Mesendoderm (in vitro differentiated cells): ENCODE results near the gene ELOVL1.

ENCODE experiments used
- DNase-seq: peaks from one replicate; pipeline ENCODE4 v3.0.0; 2013
- H2AK5ac ChIP-seq: 2 replicates; pipeline ENCODE4 v1.6.1; 2013; ENCODE audit warnings: low read length, inconsistent platforms
- H2BK120ac ChIP-seq: 2 replicates; pipeline ENCODE4 v1.6.1; 2013; ENCODE audit warnings: low read depth, mild to moderate bottlenecking, low read length, moderate library complexity, mixed read lengths
- H2BK15ac ChIP-seq: replicated peaks from 2 replicates; pipeline ENCODE4 v1.6.1; 2013; ENCODE audit warnings: low read depth, mild to moderate bottlenecking, moderate library complexity
- H2BK5ac ChIP-seq: 2 replicates; pipeline ENCODE4 v1.6.1; 2013; ENCODE audit warnings: low read length, inconsistent platforms
- H3K18ac ChIP-seq: 2 replicates; pipeline ENCODE4 v1.6.1; 2013; ENCODE audit warnings: mild to moderate bottlenecking, low read length, mixed read lengths
- H3K23ac ChIP-seq: one replicate; pipeline ENCODE4 v1.6.1; 2013; ENCODE audit warnings: low read length
- H3K27ac ChIP-seq: 2 replicates; pipeline ENCODE4 v1.5.1; 2013; ENCODE audit warnings: low read depth, mild to moderate bottlenecking, inconsistent platforms, low read length, moderate library complexity
- H3K27me3 ChIP-seq: 2 replicates; pipeline ENCODE4 v1.6.1; 2013; ENCODE audit warnings: low read length, control low read depth, mild to moderate bottlenecking, inconsistent platforms; ENCODE audit not compliant: insufficient read depth, poor library complexity
- H3K36me3 ChIP-seq: 2 replicates; pipeline ENCODE4 v1.6.1; 2013; ENCODE audit warnings: low read length, inconsistent platforms; ENCODE audit not compliant: control insufficient read depth, insufficient read depth
- H3K4ac ChIP-seq: one replicate; pipeline ENCODE4 v1.6.1; 2013; ENCODE audit warnings: low read depth, mild to moderate bottlenecking, low read length, moderate library complexity
- H3K4me1 ChIP-seq: 2 replicates; pipeline ENCODE4 v1.6.1; 2013; ENCODE audit warnings: low read depth, low read length, inconsistent platforms; ENCODE audit not compliant: control insufficient read depth
- H3K4me2 ChIP-seq: 2 replicates; pipeline ENCODE4 v1.6.1; 2013; ENCODE audit warnings: low read length
- H3K4me3 ChIP-seq: 2 replicates; pipeline ENCODE4 v1.5.1; 2013; ENCODE audit warnings: mild to moderate bottlenecking, low read length
- H3K56ac ChIP-seq: one replicate; pipeline ENCODE4 v1.6.1; 2013; ENCODE audit warnings: low read length
- H3K79me1 ChIP-seq: 2 replicates; pipeline ENCODE4 v1.6.1; 2013; ENCODE audit warnings: low read length, inconsistent platforms
- H3K79me2 ChIP-seq: 2 replicates; pipeline ENCODE4 v1.6.1; 2013; ENCODE audit warnings: mild to moderate bottlenecking, low read length; ENCODE audit not compliant: control insufficient read depth, insufficient read depth
- H3K9ac ChIP-seq: 2 replicates; pipeline ENCODE4 v1.6.1; 2013; ENCODE audit warnings: low read length, inconsistent platforms
- H4K5ac ChIP-seq: one replicate; pipeline ENCODE4 v1.6.1; 2013; ENCODE audit warnings: low read length
- H4K8ac ChIP-seq: one replicate; pipeline ENCODE4 v1.6.1; 2013; ENCODE audit warnings: low read depth, mild to moderate bottlenecking, control low read depth, low read length, moderate library complexity
- WGBS: extraction: QIAGEN DNeasy Blood & Tissue Kit; methylation state at CpG from one replicate; pipeline ENCODE4 v1.1.7; 2013; ENCODE audit warnings: low lambda C conversion rate, missing lambda C conversion rate; ENCODE audit not compliant: insufficient coverage; ENCODE audit errors: extremely low coverage; 5-methylcytosine and 5-hydroxymethylcytosine counted together

Gene ELOVL1

DNA sequence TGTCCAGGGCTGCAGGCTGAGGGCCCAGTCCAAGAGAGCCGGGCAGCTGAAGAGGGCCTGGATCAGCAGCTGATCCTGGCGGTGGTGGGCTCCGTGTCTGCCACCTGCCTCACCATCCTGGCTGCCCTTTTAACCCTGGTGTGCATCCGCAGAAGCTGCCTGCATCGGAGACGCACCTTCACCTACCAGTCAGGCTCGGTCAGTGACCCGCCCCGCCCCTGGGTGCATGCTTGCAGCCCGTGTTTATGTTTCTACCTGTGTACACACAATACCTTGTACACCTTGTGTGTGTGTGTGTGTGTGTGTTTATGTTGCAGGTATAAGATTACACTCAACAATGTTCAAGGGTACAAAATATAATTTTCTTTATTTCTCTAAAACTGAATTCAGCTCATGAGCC lies 54.0 kb downstream of the ELOVL1 start:
- DNase-seq: no peak
- no peaks in the 10 kb centered on the region for H3K36me3 ChIP-seq
- H2BK15ac ChIP-seq: no peak overlapping the region
- H4K8ac ChIP-seq: no peak overlapping the region
- H2AK5ac ChIP-seq: no peak overlapping the region
- no peaks in the 10 kb centered on the region for H3K79me2 ChIP-seq
- no peak overlapping the region for H4K5ac ChIP-seq
- H3K27me3 ChIP-seq: no peaks in the 10 kb centered on the region
- no peak overlapping the region for H3K27ac ChIP-seq
- H3K56ac ChIP-seq: no peak overlapping the region
- H3K23ac ChIP-seq: no peak overlapping the region
- no peaks in the 10 kb centered on the region for H3K79me1 ChIP-seq
- WGBS: no CpG with 5 or more reads among the region's 10 CpGs
- H3K4me1 ChIP-seq: no peaks in the 10 kb centered on the region
- H3K4me3 ChIP-seq: no peak overlapping the region
- H3K4ac ChIP-seq: no peak overlapping the region
- no peak overlapping the region for H3K4me2 ChIP-seq
- H2BK120ac ChIP-seq: no peak overlapping the region
- H2BK5ac ChIP-seq: no peak overlapping the region
- no peak overlapping the region for H3K9ac ChIP-seq
- H3K18ac ChIP-seq: no peak overlapping the region
